H1 (cell line): Measurements from ENCODE around the gene SPOCK2. TPM values are rescaled to one million over a fixed set of nuclear protein-coding genes. Genes with fewer than 3 reads are reported as not detected.
A peak's percentile ranks its signal among the peaks of the same experiment; 100 is the strongest.

ENCODE experiments used
- CBX8 ChIP-seq: fragments of 300-800, 300-1000 bp; sonication (generic); IDR thresholded peaks from 2 replicates; pipeline ENCODE4 v1.7.1; 2016; ENCODE audit warnings: low read depth, low read length, borderline replicate concordance
- CHD2 ChIP-seq: IDR thresholded peaks from 2 replicates; pipeline ENCODE4 v1.6.1; 2012; ENCODE audit warnings: low read length, improper control_type of control experiment
- KDM4A ChIP-seq: IDR thresholded peaks from one replicate; pipeline ENCODE4 v1.7.1; 2012; ENCODE audit warnings: low read depth, mild to moderate bottlenecking, moderate library complexity, low read length, inconsistent platforms; ENCODE audit not compliant: severe bottlenecking
- RNF2 ChIP-seq: fragments of 200-900, 300-1000 bp; sonication (generic); IDR thresholded peaks from 2 replicates; pipeline ENCODE4 v1.7.1; 2016; ENCODE audit warnings: borderline replicate concordance, low read depth, mild to moderate bottlenecking, antibody characterized with exemption, low read length; ENCODE audit not compliant: poor library complexity, severe bottlenecking; ENCODE audit errors: missing control alignments
- SAP30 ChIP-seq: fragments of 300-600 bp; sonication (generic); IDR thresholded peaks from 2 replicates; pipeline ENCODE4 v1.7.1; 2012; ENCODE audit warnings: low read length, moderate library complexity, mild to moderate bottlenecking, inconsistent platforms; ENCODE audit not compliant: insufficient read depth, insufficient replicate concordance
- SIRT6 ChIP-seq: IDR thresholded peaks from one replicate; pipeline ENCODE4 v1.7.1; 2012; ENCODE audit warnings: low read length, inconsistent platforms
- SP1 ChIP-seq: IDR thresholded peaks from 2 replicates; pipeline ENCODE4 v1.6.1; 2011; ENCODE audit warnings: low read depth, low read length
- polyA plus RNA-seq, 7 experiments: library from polyadenylated mRNA; depleted of rRNA in 3 of 7; stranded (reverse) in 5 of 7; unstranded in 2 of 7; fragments of >200 nt in 5 of 7; fragments of 200-250 nt in 2 of 7; gene quantifications; 1 replicate in 5 of 7; 2 replicates in 1 of 7; 4 replicates in 1 of 7; pipeline versions ENCODE4 v1.2.1 to v1.2.3, GENCODE V29; 2011 to 2013; ENCODE audit warnings: missing spikeins in 2 of 7, mixed read lengths in 2 of 7
- total RNA-seq: library from RNA; stranded (reverse); fragmentation: NEBNext Ultra II Directional; extraction: Animal tissue kit (Norgen Biotek cat#: 25700); gene quantifications from 2 replicates; pipeline ENCODE4 v1.2.1, GENCODE V29; 2021
- TF ChIP-seq, protein P1 (sequence below): fragments of 300-600 bp; sonication (generic); IDR thresholded peaks from 2 replicates; pipeline ENCODE4 v1.7.1; 2012; ENCODE audit warnings: low read length, moderate library complexity, mild to moderate bottlenecking, inconsistent platforms; ENCODE audit not compliant: insufficient replicate concordance

Gene SPOCK2
- total and polyA plus RNA-seq, 2 of the 8 experiments (the other 6 are each of a cell fraction or from before 2014, with no cell fraction given) = 1.5 to 1.9 TPM

DNA sequence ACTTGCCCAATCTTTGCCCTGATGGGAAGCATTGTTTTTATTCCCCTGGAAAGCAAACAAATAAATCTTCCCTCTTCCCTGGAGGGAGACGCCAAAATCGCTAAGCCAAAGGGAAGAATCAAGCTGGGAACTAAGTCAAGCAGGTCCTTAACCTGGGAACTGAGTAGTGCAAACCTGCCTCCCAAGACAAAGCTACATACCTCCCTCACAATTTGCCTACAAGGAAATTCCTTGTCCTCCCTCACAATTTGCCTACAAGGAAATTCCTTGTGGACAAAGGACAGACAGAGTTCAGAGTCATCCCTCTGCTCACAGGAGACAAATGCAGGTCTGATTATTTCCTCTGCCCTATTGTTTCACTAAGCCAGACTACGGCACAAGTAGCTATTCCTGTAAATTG, 50.5 kb downstream of the SPOCK2 start (continued):
- TF ChIP-seq, protein P1, sequence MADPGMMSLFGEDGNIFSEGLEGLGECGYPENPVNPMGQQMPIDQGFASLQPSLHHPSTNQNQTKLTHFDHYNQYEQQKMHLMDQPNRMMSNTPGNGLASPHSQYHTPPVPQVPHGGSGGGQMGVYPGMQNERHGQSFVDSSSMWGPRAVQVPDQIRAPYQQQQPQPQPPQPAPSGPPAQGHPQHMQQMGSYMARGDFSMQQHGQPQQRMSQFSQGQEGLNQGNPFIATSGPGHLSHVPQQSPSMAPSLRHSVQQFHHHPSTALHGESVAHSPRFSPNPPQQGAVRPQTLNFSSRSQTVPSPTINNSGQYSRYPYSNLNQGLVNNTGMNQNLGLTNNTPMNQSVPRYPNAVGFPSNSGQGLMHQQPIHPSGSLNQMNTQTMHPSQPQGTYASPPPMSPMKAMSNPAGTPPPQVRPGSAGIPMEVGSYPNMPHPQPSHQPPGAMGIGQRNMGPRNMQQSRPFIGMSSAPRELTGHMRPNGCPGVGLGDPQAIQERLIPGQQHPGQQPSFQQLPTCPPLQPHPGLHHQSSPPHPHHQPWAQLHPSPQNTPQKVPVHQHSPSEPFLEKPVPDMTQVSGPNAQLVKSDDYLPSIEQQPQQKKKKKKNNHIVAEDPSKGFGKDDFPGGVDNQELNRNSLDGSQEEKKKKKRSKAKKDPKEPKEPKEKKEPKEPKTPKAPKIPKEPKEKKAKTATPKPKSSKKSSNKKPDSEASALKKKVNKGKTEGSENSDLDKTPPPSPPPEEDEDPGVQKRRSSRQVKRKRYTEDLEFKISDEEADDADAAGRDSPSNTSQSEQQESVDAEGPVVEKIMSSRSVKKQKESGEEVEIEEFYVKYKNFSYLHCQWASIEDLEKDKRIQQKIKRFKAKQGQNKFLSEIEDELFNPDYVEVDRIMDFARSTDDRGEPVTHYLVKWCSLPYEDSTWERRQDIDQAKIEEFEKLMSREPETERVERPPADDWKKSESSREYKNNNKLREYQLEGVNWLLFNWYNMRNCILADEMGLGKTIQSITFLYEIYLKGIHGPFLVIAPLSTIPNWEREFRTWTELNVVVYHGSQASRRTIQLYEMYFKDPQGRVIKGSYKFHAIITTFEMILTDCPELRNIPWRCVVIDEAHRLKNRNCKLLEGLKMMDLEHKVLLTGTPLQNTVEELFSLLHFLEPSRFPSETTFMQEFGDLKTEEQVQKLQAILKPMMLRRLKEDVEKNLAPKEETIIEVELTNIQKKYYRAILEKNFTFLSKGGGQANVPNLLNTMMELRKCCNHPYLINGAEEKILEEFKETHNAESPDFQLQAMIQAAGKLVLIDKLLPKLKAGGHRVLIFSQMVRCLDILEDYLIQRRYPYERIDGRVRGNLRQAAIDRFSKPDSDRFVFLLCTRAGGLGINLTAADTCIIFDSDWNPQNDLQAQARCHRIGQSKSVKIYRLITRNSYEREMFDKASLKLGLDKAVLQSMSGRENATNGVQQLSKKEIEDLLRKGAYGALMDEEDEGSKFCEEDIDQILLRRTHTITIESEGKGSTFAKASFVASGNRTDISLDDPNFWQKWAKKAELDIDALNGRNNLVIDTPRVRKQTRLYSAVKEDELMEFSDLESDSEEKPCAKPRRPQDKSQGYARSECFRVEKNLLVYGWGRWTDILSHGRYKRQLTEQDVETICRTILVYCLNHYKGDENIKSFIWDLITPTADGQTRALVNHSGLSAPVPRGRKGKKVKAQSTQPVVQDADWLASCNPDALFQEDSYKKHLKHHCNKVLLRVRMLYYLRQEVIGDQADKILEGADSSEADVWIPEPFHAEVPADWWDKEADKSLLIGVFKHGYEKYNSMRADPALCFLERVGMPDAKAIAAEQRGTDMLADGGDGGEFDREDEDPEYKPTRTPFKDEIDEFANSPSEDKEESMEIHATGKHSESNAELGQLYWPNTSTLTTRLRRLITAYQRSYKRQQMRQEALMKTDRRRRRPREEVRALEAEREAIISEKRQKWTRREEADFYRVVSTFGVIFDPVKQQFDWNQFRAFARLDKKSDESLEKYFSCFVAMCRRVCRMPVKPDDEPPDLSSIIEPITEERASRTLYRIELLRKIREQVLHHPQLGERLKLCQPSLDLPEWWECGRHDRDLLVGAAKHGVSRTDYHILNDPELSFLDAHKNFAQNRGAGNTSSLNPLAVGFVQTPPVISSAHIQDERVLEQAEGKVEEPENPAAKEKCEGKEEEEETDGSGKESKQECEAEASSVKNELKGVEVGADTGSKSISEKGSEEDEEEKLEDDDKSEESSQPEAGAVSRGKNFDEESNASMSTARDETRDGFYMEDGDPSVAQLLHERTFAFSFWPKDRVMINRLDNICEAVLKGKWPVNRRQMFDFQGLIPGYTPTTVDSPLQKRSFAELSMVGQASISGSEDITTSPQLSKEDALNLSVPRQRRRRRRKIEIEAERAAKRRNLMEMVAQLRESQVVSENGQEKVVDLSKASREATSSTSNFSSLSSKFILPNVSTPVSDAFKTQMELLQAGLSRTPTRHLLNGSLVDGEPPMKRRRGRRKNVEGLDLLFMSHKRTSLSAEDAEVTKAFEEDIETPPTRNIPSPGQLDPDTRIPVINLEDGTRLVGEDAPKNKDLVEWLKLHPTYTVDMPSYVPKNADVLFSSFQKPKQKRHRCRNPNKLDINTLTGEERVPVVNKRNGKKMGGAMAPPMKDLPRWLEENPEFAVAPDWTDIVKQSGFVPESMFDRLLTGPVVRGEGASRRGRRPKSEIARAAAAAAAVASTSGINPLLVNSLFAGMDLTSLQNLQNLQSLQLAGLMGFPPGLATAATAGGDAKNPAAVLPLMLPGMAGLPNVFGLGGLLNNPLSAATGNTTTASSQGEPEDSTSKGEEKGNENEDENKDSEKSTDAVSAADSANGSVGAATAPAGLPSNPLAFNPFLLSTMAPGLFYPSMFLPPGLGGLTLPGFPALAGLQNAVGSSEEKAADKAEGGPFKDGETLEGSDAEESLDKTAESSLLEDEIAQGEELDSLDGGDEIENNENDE = no peak
- TF ChIP-seq SAP30 (no peak), CBX8 (no peak), CHD2 (no peak), RNF2 (no peak), KDM4A (no peak), SIRT6 (no peak), SP1 (0 out of 2 replicates have a peak, but pooled peaks have one; percentile 27)
